ENCODE measurements around the gene PRIMA1. TPM values are rescaled to one million over a fixed set of nuclear protein-coding genes. Genes with fewer than 3 reads are reported as not detected.

PRIMA1 gene
- total RNA-seq, 4 donors from 2014 or later, result 2.6 to 9.0 (median 4.1) TPM

GRCh38 chr14:93799989-93800921 lies 12.0 kb upstream of the PRIMA1 start:
- intact Hi-C loops (cut with DNase I; ENCODE audit: low total_unique reads), result no loop called here
- no peak for TF ChIP-seq CTCF (IDR thresholded peaks at IDR 0.05)
- TF ChIP-seq POLR2A (IDR thresholded peaks at IDR 0.05), result no peak
- H3K4me3 ChIP-seq (ENCODE audit: low read depth, poor library complexity, severe bottlenecking), result no peak overlapping the region
- WGBS, 2 donors, result 49% methylated on average over 8 of the region's 8 CpGs
- no peak for DNase-seq (ENCODE audit: low spot score in 2 of 2)

DNA sequence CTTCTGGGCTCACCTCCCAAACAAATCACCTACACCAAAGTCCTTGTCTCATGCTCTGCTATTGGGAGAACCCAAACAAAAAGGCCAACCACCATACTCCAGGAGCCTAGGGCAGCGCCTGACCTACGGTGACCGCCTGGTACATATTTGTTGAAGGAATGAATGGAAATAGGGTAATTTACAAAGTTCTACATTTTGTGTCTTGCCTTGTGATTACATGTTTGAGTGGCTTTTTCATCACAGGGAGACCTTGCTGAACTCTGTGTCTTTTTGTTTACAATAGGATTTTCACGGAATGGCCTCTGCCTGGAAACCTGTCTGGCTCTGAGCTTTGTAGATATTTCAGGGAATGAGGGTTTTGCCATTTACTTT lies 11.3 kb upstream of the PRIMA1 start:
- 79 to 85% methylated on average over 4 of the region's 4 CpGs for WGBS, 2 donors
- intact Hi-C loops (cut with DNase I; ENCODE audit: low total_unique reads), result no loop called here
- DNase-seq (ENCODE audit: low spot score in 2 of 2), result no peak
- TF ChIP-seq CTCF (IDR thresholded peaks at IDR 0.05) (no peak), POLR2A (IDR thresholded peaks at IDR 0.05) (no peak)
- no peak overlapping the region for H3K4me3 ChIP-seq (ENCODE audit: low read depth, poor library complexity, severe bottlenecking)

DNA sequence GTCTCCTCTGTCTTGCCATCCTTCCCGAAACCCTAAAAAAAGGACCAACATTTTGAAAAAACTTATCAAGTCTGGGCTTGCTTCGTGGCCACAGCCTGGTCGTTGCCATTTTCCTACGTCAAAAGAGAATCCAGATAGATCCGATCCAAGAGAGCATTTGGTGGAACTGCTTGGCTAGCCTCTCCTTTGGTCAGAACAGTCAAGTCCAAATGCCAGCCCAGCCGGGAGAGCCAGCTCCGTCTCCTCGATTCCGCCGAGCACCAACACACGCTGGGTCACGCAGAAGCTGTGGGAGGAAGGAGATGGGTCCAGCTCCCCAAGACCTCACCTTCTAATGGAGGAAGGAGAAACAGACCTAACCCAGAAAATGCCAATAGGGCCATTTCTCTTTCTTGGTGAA lies 9.3 kb upstream of the PRIMA1 start:
- intact Hi-C loops (cut with DNase I; ENCODE audit: low total_unique reads), result no loop called here

DNA sequence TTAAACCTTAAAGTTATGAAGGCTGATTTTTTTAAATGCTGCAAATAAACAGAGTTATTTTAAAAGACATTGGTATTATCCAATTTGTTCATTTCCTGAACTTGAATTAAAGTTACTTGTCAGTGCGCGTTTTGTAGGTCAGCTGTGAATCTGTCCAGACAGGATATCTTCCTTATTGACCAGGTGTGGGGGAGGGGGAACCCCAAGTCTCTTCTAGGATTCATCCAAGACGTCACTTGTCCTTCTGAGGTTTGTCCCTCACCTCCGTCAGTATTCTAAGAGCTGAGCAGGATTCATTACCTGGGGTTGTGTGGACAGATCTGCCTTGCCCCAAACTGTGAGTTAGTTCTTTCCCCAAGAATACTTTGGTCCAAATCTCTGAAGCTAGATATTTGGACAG lies 8.8 kb upstream of the PRIMA1 start:
- intact Hi-C loops (cut with DNase I; ENCODE audit: low total_unique reads), result no loop called here
- 62 to 67% methylated on average over 4 of the region's 4 CpGs for WGBS, 2 donors
- TF ChIP-seq POLR2A (IDR thresholded peaks at IDR 0.05) (no peak), CTCF (IDR thresholded peaks at IDR 0.05) (no peak)
- DNase-seq (ENCODE audit: low spot score in 2 of 2), result no peak
- no peak overlapping the region for H3K4me3 ChIP-seq (ENCODE audit: low read depth, poor library complexity, severe bottlenecking)

More for the DNA sequence above, 9.3 kb upstream of the PRIMA1 start:
- TF ChIP-seq CTCF (IDR thresholded peaks at IDR 0.05), result no peak
- TF ChIP-seq POLR2A (IDR thresholded peaks at IDR 0.05), result no peak
- no peak for DNase-seq (ENCODE audit: low spot score in 2 of 2)
- no peak overlapping the region for H3K4me3 ChIP-seq (ENCODE audit: low read depth, poor library complexity, severe bottlenecking)
- WGBS, 2 donors, result 72 to 78% methylated on average over 12 of the region's 12 CpGs

GRCh38 chr14:93794756-93795155 lies 6.5 kb upstream of the PRIMA1 start:
- intact Hi-C loops (cut with DNase I; ENCODE audit: low total_unique reads), result no loop called here
- TF ChIP-seq CTCF (IDR thresholded peaks at IDR 0.05) (no peak), POLR2A (IDR thresholded peaks at IDR 0.05) (no peak)
- WGBS, 2 donors, result 77 to 82% methylated on average over 5 of the region's 5 CpGs
- H3K4me3 ChIP-seq (ENCODE audit: low read depth, poor library complexity, severe bottlenecking), result no peak overlapping the region
- DNase-seq (ENCODE audit: low spot score in 2 of 2), result no peak
